Endodermal cell (in vitro differentiated cells): Measurements from ENCODE around the gene RAPGEF4. TPM values are rescaled to one million over a fixed set of nuclear protein-coding genes. Genes with fewer than 3 reads are reported as not detected.

ENCODE experiments used
- DNase-seq: peaks from one replicate; pipeline ENCODE4 v3.0.0-alpha.2; 2017
- H3K27ac ChIP-seq: 2 replicates; pipeline ENCODE4 v1.5.1; 2013; ENCODE audit warnings: mild to moderate bottlenecking, low read depth, low read length, moderate library complexity
- H3K27me3 ChIP-seq: 2 replicates; pipeline ENCODE4 v1.6.1; 2013; ENCODE audit warnings: mild to moderate bottlenecking, low read length, moderate library complexity; ENCODE audit not compliant: insufficient read depth, control insufficient read depth, poor library complexity, severe bottlenecking
- H3K36me3 ChIP-seq: 2 replicates; pipeline ENCODE4 v1.7.0; 2013; ENCODE audit warnings: mild to moderate bottlenecking, low read length, moderate library complexity; ENCODE audit not compliant: control insufficient read depth, insufficient read depth
- H3K4me1 ChIP-seq: one replicate; pipeline ENCODE4 v1.7.0; 2013; ENCODE audit warnings: low read length; ENCODE audit not compliant: control insufficient read depth, insufficient read depth
- H3K4me3 ChIP-seq: 2 replicates; pipeline ENCODE4 v1.5.1; 2013; ENCODE audit warnings: mild to moderate bottlenecking, low read length, moderate library complexity
- H3K9ac ChIP-seq: 2 replicates; pipeline ENCODE4 v1.6.1; 2013; ENCODE audit warnings: mild to moderate bottlenecking, low read length, moderate library complexity; ENCODE audit not compliant: poor library complexity, severe bottlenecking; ENCODE audit errors: extremely low read depth
- H3K9me3 ChIP-seq: 2 replicates; pipeline ENCODE4 v1.6.1; 2013; ENCODE audit warnings: mild to moderate bottlenecking, low read length, moderate library complexity; ENCODE audit not compliant: control insufficient read depth
- H3K27ac Mint-ChIP-seq: 2 replicates; pipeline ENCODE4 v1.8.0; 2020; ENCODE audit warnings: mixed read lengths
- H3K27me3 Mint-ChIP-seq: 2 replicates; pipeline ENCODE4 v1.8.0; 2021; ENCODE audit warnings: mild to moderate bottlenecking, mixed read lengths; ENCODE audit not compliant: insufficient read depth
- H3K36me3 Mint-ChIP-seq: 2 replicates; pipeline ENCODE4 v1.8.0; 2020; ENCODE audit warnings: low read depth, mixed read lengths
- H3K4me1 Mint-ChIP-seq: 2 replicates; pipeline ENCODE4 v1.8.0; 2020; ENCODE audit warnings: mixed read lengths
- H3K4me3 Mint-ChIP-seq: 2 replicates; pipeline ENCODE4 v1.8.0; 2020; ENCODE audit warnings: mild to moderate bottlenecking, moderate library complexity, mixed read lengths
- H3K9me3 Mint-ChIP-seq: 2 replicates; pipeline ENCODE4 v1.8.0; 2020; ENCODE audit warnings: mild to moderate bottlenecking, mixed read lengths
- WGBS, 2 experiments: methylation state at CpG; one replicate each; pipeline versions ENCODE4 v1.1.5 to v1.1.7; 2013; ENCODE audit warnings: missing lambda C conversion rate in 2 of 2, mixed read lengths in 1 of 2; ENCODE audit not compliant: insufficient coverage in 1 of 2, insufficient read length in 1 of 2; 5-methylcytosine and 5-hydroxymethylcytosine counted together
- total RNA-seq, 2 donors: library from RNA; stranded (reverse); fragmentation: NEBNext Ultra II Directional in 1 of 2; extraction: Animal tissue kit (Norgen Biotek cat#: 25700) in 1 of 2; gene quantifications; 2 replicates in 1 of 2; 3 replicates in 1 of 2; pipeline ENCODE4 v1.2.1, GENCODE V29; 2021
- TF ChIP-seq, protein P1 (sequence below): fragments of 200-600 bp; sonication (generic); conservative IDR thresholded peaks from 2 replicates; pipeline ENCODE4 v1.5.0; 2021; ENCODE audit warnings: antibody characterized with exemption, mild to moderate bottlenecking

RAPGEF4 gene
- total RNA-seq, 2 donors from 2014 or later, result 0.77 to 0.88 TPM

- Histone ChIP-seq H3K4me3 (no peak overlapping the region), H3K27ac (no peak overlapping the region), H3K4me1 (no peaks in the 10 kb centered on the region), H3K9me3 (no peaks in the 10 kb centered on the region), H3K9ac (no peak overlapping the region), H3K27me3 (no peaks in the 10 kb centered on the region), H3K36me3 (no peaks in the 10 kb centered on the region)
- DNase-seq, result no peak
- Mint-ChIP-seq H3K36me3 (peaks cover 2% of the 10 kb centered on the region), H3K4me3 (no peak overlapping the region), H3K27me3 (no peaks in the 10 kb centered on the region), H3K27ac (no peak overlapping the region), H3K4me1 (no peaks in the 10 kb centered on the region), H3K9me3 (peaks cover 13% of the 10 kb centered on the region)
- TF ChIP-seq, protein P1, sequence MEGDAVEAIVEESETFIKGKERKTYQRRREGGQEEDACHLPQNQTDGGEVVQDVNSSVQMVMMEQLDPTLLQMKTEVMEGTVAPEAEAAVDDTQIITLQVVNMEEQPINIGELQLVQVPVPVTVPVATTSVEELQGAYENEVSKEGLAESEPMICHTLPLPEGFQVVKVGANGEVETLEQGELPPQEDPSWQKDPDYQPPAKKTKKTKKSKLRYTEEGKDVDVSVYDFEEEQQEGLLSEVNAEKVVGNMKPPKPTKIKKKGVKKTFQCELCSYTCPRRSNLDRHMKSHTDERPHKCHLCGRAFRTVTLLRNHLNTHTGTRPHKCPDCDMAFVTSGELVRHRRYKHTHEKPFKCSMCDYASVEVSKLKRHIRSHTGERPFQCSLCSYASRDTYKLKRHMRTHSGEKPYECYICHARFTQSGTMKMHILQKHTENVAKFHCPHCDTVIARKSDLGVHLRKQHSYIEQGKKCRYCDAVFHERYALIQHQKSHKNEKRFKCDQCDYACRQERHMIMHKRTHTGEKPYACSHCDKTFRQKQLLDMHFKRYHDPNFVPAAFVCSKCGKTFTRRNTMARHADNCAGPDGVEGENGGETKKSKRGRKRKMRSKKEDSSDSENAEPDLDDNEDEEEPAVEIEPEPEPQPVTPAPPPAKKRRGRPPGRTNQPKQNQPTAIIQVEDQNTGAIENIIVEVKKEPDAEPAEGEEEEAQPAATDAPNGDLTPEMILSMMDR, result no peak
- 88 to 90% methylated on average over 1 to 4 of the region's 4 CpGs for WGBS, 2 experiments
Observed at GRCh38 chr2:172765662-172766061, 30.0 kb downstream of the RAPGEF4 start.

DNA sequence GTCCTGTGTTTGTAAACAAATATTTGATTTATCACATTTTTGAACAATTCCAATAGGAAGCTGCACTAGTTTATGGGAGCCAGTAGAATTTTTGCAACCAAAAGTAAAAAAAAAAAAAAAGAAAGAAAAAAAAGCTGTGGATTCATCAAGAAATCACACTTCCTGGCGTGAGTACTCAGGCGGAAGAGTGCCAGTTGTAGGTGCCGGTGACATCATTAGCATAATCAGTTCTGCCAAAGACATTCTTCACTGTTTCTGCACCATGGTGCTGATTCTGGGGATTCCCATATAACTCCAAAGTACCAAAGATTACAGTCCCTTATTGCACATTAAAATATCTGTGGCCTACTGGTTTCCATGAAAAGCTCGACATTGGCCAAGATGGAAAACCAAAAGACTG is 32.8 kb downstream of the RAPGEF4 start:
- no peaks in the 10 kb centered on the region for H3K4me1 Mint-ChIP-seq
- TF ChIP-seq, protein P1, result no peak
- H3K9ac ChIP-seq, result no peak overlapping the region
- WGBS, 2 experiments, result 90 to 100% methylated on average over 4 of the region's 4 CpGs
- H3K36me3 ChIP-seq, result no peaks in the 10 kb centered on the region
- no peaks in the 10 kb centered on the region for H3K27me3 ChIP-seq
- DNase-seq, result no peak
- no peak overlapping the region for H3K4me3 ChIP-seq
- H3K4me1 ChIP-seq, result no peaks in the 10 kb centered on the region
- H3K9me3 Mint-ChIP-seq, result no peaks in the 10 kb centered on the region
- H3K36me3 Mint-ChIP-seq, result no peaks in the 10 kb centered on the region
- no peak overlapping the region for H3K4me3 Mint-ChIP-seq
- H3K27ac Mint-ChIP-seq, result no peak overlapping the region
- H3K27me3 Mint-ChIP-seq, result no peaks in the 10 kb centered on the region
- no peaks in the 10 kb centered on the region for H3K9me3 ChIP-seq
- no peak overlapping the region for H3K27ac ChIP-seq

GRCh38 chr2:172769879-172770278 is 34.2 kb downstream of the RAPGEF4 start:
- H3K36me3 ChIP-seq, result no peaks in the 10 kb centered on the region
- no peaks in the 10 kb centered on the region for H3K4me1 ChIP-seq
- H3K9ac ChIP-seq, result no peak overlapping the region
- no peak for DNase-seq
- H3K4me3 Mint-ChIP-seq, result no peak overlapping the region
- no peaks in the 10 kb centered on the region for H3K4me1 Mint-ChIP-seq
- H3K27ac Mint-ChIP-seq, result no peak overlapping the region
- no peaks in the 10 kb centered on the region for H3K27me3 Mint-ChIP-seq
- H3K27me3 ChIP-seq, result no peaks in the 10 kb centered on the region
- no peaks in the 10 kb centered on the region for H3K9me3 ChIP-seq
- WGBS, 2 experiments, result 83% methylated on average over 1 of the region's 1 CpG
- no peak overlapping the region for H3K27ac ChIP-seq
- TF ChIP-seq, protein P1, result no peak
- no peaks in the 10 kb centered on the region for H3K9me3 Mint-ChIP-seq
- no peak overlapping the region for H3K4me3 ChIP-seq
- no peaks in the 10 kb centered on the region for H3K36me3 Mint-ChIP-seq
